Upper lobe of left lung (tissue), 4 donors: ENCODE measurements around the gene TC2N.

ENCODE experiments used
- EP300 ChIP-seq, 4 donors: sonication (generic); formaldehyde crosslinking; IDR thresholded peaks; one replicate each; pipeline ENCODE4 v1.5.1; 2017; ENCODE audit warnings: antibody characterized with exemption in 4 of 4, control low read depth in 2 of 4
- POLR2A ChIP-seq, 4 donors: fragments of 450-650 bp; IDR thresholded peaks; one replicate each; pipeline ENCODE4 v1.5.1; 2016 to 2017; ENCODE audit warnings: antibody characterized with exemption in 4 of 4, mild to moderate bottlenecking in 2 of 4
- POLR2AphosphoS5 ChIP-seq, 2 donors: sonication (generic); formaldehyde crosslinking; IDR thresholded peaks; one replicate each; pipeline ENCODE4 v1.5.1; 2017; ENCODE audit warnings: antibody characterized with exemption in 2 of 2
- TF ChIP-seq, protein P1 (sequence below), 6 experiments: fragments of 450-650 bp in 4 of 6; fragments of 200-600 bp in 2 of 6; sonication (generic) in 2 of 6; IDR thresholded peaks; one replicate each; pipeline ENCODE4 v1.5.1; 2016 to 2019; ENCODE audit warnings: antibody characterized with exemption in 6 of 6

GRCh38 chr14:91904483-91904882, 37.1 kb upstream of the TC2N start:
- TF ChIP-seq POLR2A (IDR thresholded peaks at IDR 0.05) (no peak), POLR2AphosphoS5 (IDR thresholded peaks at IDR 0.05) (no peak), EP300 (IDR thresholded peaks at IDR 0.05) (no peak)
- TF ChIP-seq, protein P1, sequence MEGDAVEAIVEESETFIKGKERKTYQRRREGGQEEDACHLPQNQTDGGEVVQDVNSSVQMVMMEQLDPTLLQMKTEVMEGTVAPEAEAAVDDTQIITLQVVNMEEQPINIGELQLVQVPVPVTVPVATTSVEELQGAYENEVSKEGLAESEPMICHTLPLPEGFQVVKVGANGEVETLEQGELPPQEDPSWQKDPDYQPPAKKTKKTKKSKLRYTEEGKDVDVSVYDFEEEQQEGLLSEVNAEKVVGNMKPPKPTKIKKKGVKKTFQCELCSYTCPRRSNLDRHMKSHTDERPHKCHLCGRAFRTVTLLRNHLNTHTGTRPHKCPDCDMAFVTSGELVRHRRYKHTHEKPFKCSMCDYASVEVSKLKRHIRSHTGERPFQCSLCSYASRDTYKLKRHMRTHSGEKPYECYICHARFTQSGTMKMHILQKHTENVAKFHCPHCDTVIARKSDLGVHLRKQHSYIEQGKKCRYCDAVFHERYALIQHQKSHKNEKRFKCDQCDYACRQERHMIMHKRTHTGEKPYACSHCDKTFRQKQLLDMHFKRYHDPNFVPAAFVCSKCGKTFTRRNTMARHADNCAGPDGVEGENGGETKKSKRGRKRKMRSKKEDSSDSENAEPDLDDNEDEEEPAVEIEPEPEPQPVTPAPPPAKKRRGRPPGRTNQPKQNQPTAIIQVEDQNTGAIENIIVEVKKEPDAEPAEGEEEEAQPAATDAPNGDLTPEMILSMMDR (IDR thresholded peaks at IDR 0.05): no peak
